ENCODE data around the gene PABPN1. TPM values are rescaled to one million over a fixed set of nuclear protein-coding genes. Genes with fewer than 3 reads are reported as not detected.

PABPN1 gene
- total and polyA plus RNA-seq, 2 of the 13 experiments (the other 11 are each of a cell fraction or from before 2014, with no cell fraction given): 233 to 524 TPM

GRCh38 chr14:23344481-23344880, 23.2 kb downstream of the PABPN1 start:
- 3% methylated on average over 3 of the region's 3 CpGs for WGBS (ENCODE audit: low lambda C conversion rate)
- no peaks in the 10 kb centered on the region for H4K20me1 ChIP-seq (ENCODE audit: insufficient read depth, low read length)
- no peak overlapping the region for H2AFZ ChIP-seq (ENCODE audit: low read length)
- H3K4me1 ChIP-seq (ENCODE audit: insufficient read depth, low read length): no peaks in the 10 kb centered on the region
- H3K9me3 ChIP-seq (ENCODE audit: low read length): peaks cover 17% of the 10 kb centered on the region
- H3K4me3 ChIP-seq (replicated peaks in 1 of 3; ENCODE audit: insufficient read depth in 1 of 3, low read depth in 2 of 3, low read length in 3 of 3): no peak overlapping the region
- TF ChIP-seq CTCF (CRISPR knock-in tag; IDR thresholded peaks at IDR 0.05) (peak; percentile 24; the same call in 1 of the 2 replicates), CBFB (CRISPR knock-in tag; IDR thresholded peaks at IDR 0.05) (no peak)
- H3K9ac ChIP-seq (ENCODE audit: insufficient read depth, low read depth, low read length): no peak overlapping the region
- BruUV-seq (replicated peaks): no TSS peak
- ChIA-PET POLR2A (interaction anchor here (2.2 kb wide), 1 partner anchor 23 kb away, joined by 16 read pairs; the partner anchor contains the start of gene PABPN1), CTCF (ENCODE audit: low intra/inter-chr PET ratio, low total read pairs) (no interaction called here)
- H3K79me2 ChIP-seq (ENCODE audit: insufficient read depth, low read length): no peaks in the 10 kb centered on the region
- intact Hi-C loops (cut with micrococcal nuclease; ENCODE audit: unreplicated experiment) (no loop called here), in situ Hi-C loops (cut with HindIII; ENCODE audit: extremely low pct_ligation_motif_present, low pct_unique_long_range_greater_than_20kb) (no loop called here)
- no peak for DNase-seq (ENCODE audit: low spot score)
- ATAC-seq: no peak
- H3K36me3 ChIP-seq (replicated peaks in 1 of 2; ENCODE audit: control insufficient read depth in 1 of 2, insufficient read depth in 2 of 2, low read length in 2 of 2): no peaks in the 10 kb centered on the region
- H3K27me3 ChIP-seq (ENCODE audit: control insufficient read depth in 1 of 2, insufficient read depth in 2 of 2, low read length in 2 of 2): peaks cover 4 to 55% of the 10 kb centered on the region in 2 experiments; a peak in 4 of 5 replicates
- no peak overlapping the region for H3K27ac ChIP-seq (ENCODE audit: extremely low read length, insufficient read depth, low read length)
- peak; percentile 23 for FAIRE-seq
- no peak overlapping the region for H3K4me2 ChIP-seq (ENCODE audit: low read depth, low read length)

DNA sequence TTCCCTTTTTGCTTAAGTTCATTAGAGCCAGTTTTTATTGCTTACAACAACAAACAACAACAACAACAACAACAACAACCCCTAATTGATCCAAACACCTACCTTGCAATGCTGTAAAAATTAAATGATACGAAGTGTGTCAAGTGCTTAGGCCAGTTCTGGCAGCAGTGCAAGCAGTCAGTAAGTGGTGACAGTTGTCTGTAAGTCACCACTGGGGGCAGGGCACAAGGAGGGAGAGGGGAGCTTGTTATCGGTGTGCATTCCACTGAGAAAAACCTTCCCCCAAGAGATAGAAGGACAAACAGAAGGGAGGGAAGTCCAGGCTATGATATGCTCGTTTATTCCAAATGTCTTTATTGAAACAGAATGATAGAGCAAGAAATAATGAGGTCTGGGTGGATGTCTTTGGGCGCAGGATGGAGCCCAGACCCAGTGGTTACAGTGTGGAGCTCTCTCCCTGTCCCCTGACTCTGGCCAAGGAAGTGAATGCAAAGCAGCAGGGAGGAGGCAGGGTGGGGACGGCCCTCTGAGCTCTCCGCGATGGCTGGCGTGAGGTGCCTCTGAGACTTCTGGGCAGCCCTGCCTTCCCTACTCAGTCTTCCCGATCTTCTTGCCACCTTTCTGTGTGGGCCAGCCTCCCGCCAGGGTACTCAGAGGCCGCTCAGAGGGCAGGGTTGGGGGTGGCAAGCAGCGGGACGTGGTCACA, 24.9 kb downstream of the PABPN1 start:
- peak; percentile 87 for ATAC-seq
- TF ChIP-seq KLF13 (CRISPR knock-in tag; IDR thresholded peaks at IDR 0.05) (0 out of 2 replicates have a peak, but pooled peaks have one; percentile 16), ZNF441 (CRISPR knock-in tag; IDR thresholded peaks at IDR 0.05; ENCODE audit: borderline replicate concordance) (no peak), HOXA3 (CRISPR knock-in tag; IDR thresholded peaks at IDR 0.05) (peak; percentile 23; the same call in 1 of the 2 replicates), ZNF782 (CRISPR knock-in tag; IDR thresholded peaks at IDR 0.05; ENCODE audit: borderline replicate concordance) (0 out of 2 replicates have a peak, but pooled peaks have one; percentile 66), XRCC5 (optimal IDR thresholded peaks at IDR 0.05; ENCODE audit: low read length) (peak; percentile 58), ZNF263 (CRISPR knock-in tag; IDR thresholded peaks at IDR 0.05) (peak; percentile 27; the same call in 1 of the 2 replicates), RAD51 (IDR thresholded peaks at IDR 0.05; ENCODE audit: borderline replicate concordance) (0 out of 2 replicates have a peak, but pooled peaks have one; percentile 6), POLR2A (IDR thresholded peaks at IDR 0.05; ENCODE audit: insufficient read depth in 1 of 2, low read depth in 2 of 2, low read length in 2 of 2) (no peak), ZSCAN21 (CRISPR knock-in tag; IDR thresholded peaks at IDR 0.05; ENCODE audit: borderline replicate concordance) (no peak), ZNF496 (CRISPR knock-in tag; IDR thresholded peaks at IDR 0.05; ENCODE audit: insufficient replicate concordance) (no peak), ZNF747 (CRISPR knock-in tag; IDR thresholded peaks at IDR 0.05; ENCODE audit: borderline replicate concordance) (0 out of 2 replicates have a peak, but pooled peaks have one; percentile 9)

More for the DNA sequence above, 24.9 kb downstream of the PABPN1 start:
- H3K4me1 ChIP-seq (ENCODE audit: insufficient read depth, low read length): no peaks in the 10 kb centered on the region
- no peak overlapping the region for H3K9ac ChIP-seq (ENCODE audit: insufficient read depth, low read depth, low read length)
- 39% methylated on average over 13 of the region's 13 CpGs for WGBS (ENCODE audit: low lambda C conversion rate)
- in situ Hi-C loops (cut with HindIII; ENCODE audit: extremely low pct_ligation_motif_present, low pct_unique_long_range_greater_than_20kb): no loop called here
- DNase-seq (ENCODE audit: low spot score) (peak; percentile 45), FAIRE-seq (peak; percentile 48)
- peaks cover 4 to 66% of the 10 kb centered on the region in 2 experiments for H3K27me3 ChIP-seq (ENCODE audit: control insufficient read depth in 1 of 2, insufficient read depth in 2 of 2, low read length in 2 of 2)
- H3K79me2 ChIP-seq (ENCODE audit: insufficient read depth, low read length): no peaks in the 10 kb centered on the region
- ChIA-PET POLR2A (interaction anchor here (0.8 to 2.2 kb wide), 4 partner anchors 20 to 45 kb away, joined by 3 to 16 read pairs (median 4); partner anchors contain the start of genes BCL2L2 and PABPN1), CTCF (ENCODE audit: low intra/inter-chr PET ratio, low total read pairs) (no interaction called here)
- no peak overlapping the region for H2AFZ ChIP-seq (ENCODE audit: low read length)
- no peak overlapping the region for H3K4me2 ChIP-seq (ENCODE audit: low read depth, low read length)
- no peak overlapping the region for H3K4me3 ChIP-seq (replicated peaks in 1 of 3; ENCODE audit: insufficient read depth in 1 of 3, low read depth in 2 of 3, low read length in 3 of 3)
- H3K27ac ChIP-seq (ENCODE audit: extremely low read length, insufficient read depth, low read length): no peak overlapping the region
- H3K9me3 ChIP-seq (ENCODE audit: low read length): peaks cover 3% of the 10 kb centered on the region; the same call in 1 of the 2 replicates
- no TSS peak for BruUV-seq (replicated peaks)
- intact Hi-C loops (cut with micrococcal nuclease; ENCODE audit: unreplicated experiment): no loop called here
- no peaks in the 10 kb centered on the region for H3K36me3 ChIP-seq (replicated peaks in 1 of 2; ENCODE audit: control insufficient read depth in 1 of 2, insufficient read depth in 2 of 2, low read length in 2 of 2)
- no peaks in the 10 kb centered on the region for H4K20me1 ChIP-seq (ENCODE audit: insufficient read depth, low read length)
